Ascending aorta (tissue), 2 donors: ENCODE measurements around the gene RBBP6. TPM values are rescaled to one million over a fixed set of nuclear protein-coding genes. Genes with fewer than 3 reads are reported as not detected.
"Not testable (repeated sequence)": the region's sequence is repeated elsewhere in the genome, so short reads cannot be mapped to it uniquely, and the experiment has no call there.

Experiments used
- DNase-seq, 2 donors: peaks; one replicate each; pipeline ENCODE4 v3.0.0-alpha.2; 2019; ENCODE audit warnings: low spot score in 2 of 2
- H3K27ac ChIP-seq, 2 donors: fragments of 200-600 bp; sonication (generic); one replicate each; pipeline ENCODE4 v1.5.1; 2016 to 2017; ENCODE audit warnings: mild to moderate bottlenecking in 1 of 2
- H3K27me3 ChIP-seq: fragments of 200-600 bp; sonication (generic); one replicate; pipeline ENCODE4 v1.5.1; 2017
- H3K36me3 ChIP-seq, 2 donors: fragments of 200-600 bp; sonication (generic); one replicate each; pipeline ENCODE4 v1.5.1; 2016
- H3K4me1 ChIP-seq, 2 donors: fragments of 200-600 bp; sonication (generic); one replicate each; pipeline ENCODE4 v1.5.1; 2016 to 2017; ENCODE audit warnings: mild to moderate bottlenecking in 1 of 2
- H3K4me3 ChIP-seq, 2 donors: fragments of 200-600 bp; sonication (generic); one replicate each; pipeline ENCODE4 v1.5.1; 2016 to 2017; ENCODE audit warnings: mild to moderate bottlenecking in 1 of 2
- H3K9me3 ChIP-seq, 2 donors: fragments of 200-600 bp; sonication (generic); one replicate each; pipeline ENCODE4 v1.5.1; 2016
- CTCF ChIP-seq, 3 experiments: fragments of 200-600 bp in 2 of 3; fragments of 450-650 bp in 1 of 3; sonication (generic) in 2 of 3; IDR thresholded peaks; one replicate each; pipeline ENCODE4 v1.5.1; 2016 to 2019; ENCODE audit warnings: antibody characterized with exemption in 3 of 3, mild to moderate bottlenecking in 1 of 3, moderate library complexity in 1 of 3
- intact Hi-C: fragments of 100-400 bp; cut with DNase I; formaldehyde crosslinking; loops from one replicate; pipeline ENCODE4 v1.15.1; 2023
- total RNA-seq: library from RNA; depleted of rRNA; stranded (reverse); fragments of >200 nt; gene quantifications from one replicate; pipeline ENCODE4 v1.1.0, GENCODE V29; 2016

Gene RBBP6
- total RNA-seq, 1 donor from 2014 or later, result 96.1 TPM

- peaks cover 0 to 7% of the 10 kb centered on the region in 2 donors for H3K4me1 ChIP-seq
- DNase-seq, result peak in 1 of 2 donors; percentile 78
- no peaks in the 10 kb centered on the region for H3K9me3 ChIP-seq
- H3K36me3 ChIP-seq, result no peaks in the 10 kb centered on the region
- no peaks in the 10 kb centered on the region for H3K27me3 ChIP-seq
- intact Hi-C loops, result no loop called here
- peak overlapping the region; percentile 34 to 62 for H3K4me3 ChIP-seq
- H3K27ac ChIP-seq, result no peak overlapping the region
- TF ChIP-seq CTCF (IDR thresholded peaks at IDR 0.05), result no peak
Measured at GRCh38 chr16:24609740-24610415, 70.5 kb downstream of the RBBP6 start.

- Histone ChIP-seq H3K27me3 (peaks cover 1% of the 10 kb centered on the region), H3K4me3 (peak overlapping the region; percentile 34 to 62), H3K9me3 (no peaks in the 10 kb centered on the region), H3K36me3 (no peaks in the 10 kb centered on the region), H3K4me1 (peaks cover 0 to 7% of the 10 kb centered on the region in 2 donors), H3K27ac (no peak overlapping the region)
- intact Hi-C loops, result no loop called here
- DNase-seq, result no peak
- no peak for TF ChIP-seq CTCF (IDR thresholded peaks at IDR 0.05)
Measured at GRCh38 chr16:24610416-24610755, 71.0 kb downstream of the RBBP6 start.

DNA sequence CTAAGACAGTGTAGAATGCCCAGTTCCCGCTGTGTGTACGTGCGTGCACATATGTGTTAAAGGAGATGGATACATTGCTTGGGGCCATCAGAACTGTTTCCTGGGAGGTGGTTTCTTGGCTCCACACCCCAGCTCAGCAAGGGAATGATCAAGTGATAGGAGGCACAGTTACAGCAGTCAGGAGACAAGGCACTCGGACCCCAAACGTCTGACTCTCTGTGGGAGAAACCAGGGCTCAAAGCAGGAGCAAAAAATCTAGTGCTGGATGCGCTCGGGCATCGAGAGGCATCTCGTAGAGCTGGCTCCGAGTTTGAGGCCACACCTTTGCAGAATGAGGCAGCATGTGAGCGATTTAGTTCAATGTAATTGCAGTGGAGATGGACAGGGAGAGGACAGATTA lies 71.9 kb downstream of the RBBP6 start:
- no peaks in the 10 kb centered on the region for H3K9me3 ChIP-seq
- H3K4me3 ChIP-seq, result peak overlapping the region in 1 of 2 donors; percentile 62
- DNase-seq, result no peak
- no peaks in the 10 kb centered on the region for H3K36me3 ChIP-seq
- peaks cover 3% of the 10 kb centered on the region for H3K27me3 ChIP-seq
- intact Hi-C loops, result no loop called here
- H3K4me1 ChIP-seq, result peaks cover 0 to 7% of the 10 kb centered on the region in 2 donors
- no peak overlapping the region for H3K27ac ChIP-seq
- no peak for TF ChIP-seq CTCF (IDR thresholded peaks at IDR 0.05)

GRCh38 chr16:24612656-24613055 lies 73.3 kb downstream of the RBBP6 start:
- Histone ChIP-seq H3K9me3 (no peaks in the 10 kb centered on the region), H3K4me3 (no peak overlapping the region), H3K36me3 (no peaks in the 10 kb centered on the region), H3K4me1 (peaks cover 0 to 7% of the 10 kb centered on the region in 2 donors), H3K27me3 (peaks cover 3% of the 10 kb centered on the region), H3K27ac (no peak overlapping the region)
- TF ChIP-seq CTCF (IDR thresholded peaks at IDR 0.05), result no peak
- no peak for DNase-seq
- intact Hi-C loops, result no loop called here

DNA sequence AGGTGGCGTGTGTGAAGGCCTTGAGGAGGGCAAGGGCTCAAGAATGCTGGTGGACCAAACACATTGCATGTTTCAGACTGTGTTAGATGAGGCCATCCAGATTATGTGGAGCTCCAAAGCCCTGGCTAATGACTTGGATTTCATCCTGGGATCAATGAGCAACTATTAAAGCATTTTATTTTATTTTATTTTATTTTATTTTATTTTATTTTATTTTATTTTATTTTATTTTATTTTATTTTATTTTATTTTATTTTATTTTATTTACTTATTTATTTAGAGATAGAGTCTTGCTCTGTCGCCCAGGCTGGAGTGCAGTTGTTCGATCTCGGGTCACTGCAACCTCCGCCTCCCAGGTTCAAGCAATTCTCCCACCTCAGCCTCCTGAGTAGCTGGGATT lies 73.9 kb downstream of the RBBP6 start:
- H3K27me3 ChIP-seq, H3K4me3 ChIP-seq, H3K36me3 ChIP-seq, H3K27ac ChIP-seq, intact Hi-C loops, H3K9me3 ChIP-seq, H3K4me1 ChIP-seq, DNase-seq: not testable (repeated sequence)

GRCh38 chr16:24617502-24617901 lies 78.1 kb downstream of the RBBP6 start:
- Histone ChIP-seq H3K4me3 (no peak overlapping the region), H3K36me3 (no peaks in the 10 kb centered on the region), H3K27me3 (peaks cover 3% of the 10 kb centered on the region), H3K4me1 (no peaks in the 10 kb centered on the region), H3K9me3 (no peaks in the 10 kb centered on the region), H3K27ac (no peak overlapping the region)
- TF ChIP-seq CTCF (IDR thresholded peaks at IDR 0.05), result no peak
- intact Hi-C loops, result no loop called here
- DNase-seq, result no peak

Other genes with a start within 250 kb of the RBBP6 start
- gene TNRC6A, start 190.1 kb downstream of the RBBP6 start, total RNA-seq, result 36.7 TPM